Glutamatergic neuron (in vitro differentiated cells): ENCODE results near the gene POMGNT2. TPM values are rescaled to one million over a fixed set of nuclear protein-coding genes. Genes with fewer than 3 reads are reported as not detected.

Experiments
- DNase-seq: peaks from one replicate; pipeline ENCODE4 v3.0.0; 2022
- H3K27ac Mint-ChIP-seq: one replicate; pipeline ENCODE4 v1.8.0; 2020; ENCODE audit warnings: mild to moderate bottlenecking, mixed read lengths, inconsistent platforms; ENCODE audit not compliant: unreplicated experiment
- H3K27me3 Mint-ChIP-seq: one replicate; pipeline ENCODE4 v1.8.0; 2020; ENCODE audit warnings: mild to moderate bottlenecking, moderate library complexity, mixed read lengths, inconsistent platforms; ENCODE audit not compliant: unreplicated experiment
- H3K36me3 Mint-ChIP-seq: one replicate; pipeline ENCODE4 v1.8.0; 2020; ENCODE audit warnings: mild to moderate bottlenecking, mixed read lengths, inconsistent platforms; ENCODE audit not compliant: unreplicated experiment
- H3K4me1 Mint-ChIP-seq: one replicate; pipeline ENCODE4 v1.8.0; 2020; ENCODE audit warnings: mild to moderate bottlenecking, low read depth, mixed read lengths, inconsistent platforms; ENCODE audit not compliant: unreplicated experiment
- H3K4me3 Mint-ChIP-seq: one replicate; pipeline ENCODE4 v1.8.0; 2020; ENCODE audit warnings: mild to moderate bottlenecking, mixed read lengths, inconsistent platforms; ENCODE audit not compliant: unreplicated experiment
- H3K9me3 Mint-ChIP-seq: one replicate; pipeline ENCODE4 v1.8.0; 2020; ENCODE audit warnings: mild to moderate bottlenecking, moderate library complexity, mixed read lengths, inconsistent platforms; ENCODE audit not compliant: unreplicated experiment
- total RNA-seq: library from RNA; stranded (reverse); fragmentation: NEBNext Ultra II Directional; extraction: Animal tissue kit (Norgen Biotek cat#: 25700); gene quantifications from one replicate; pipeline ENCODE4 v1.2.1, GENCODE V29; 2021; ENCODE audit not compliant: unreplicated experiment
- TF ChIP-seq, protein P1 (sequence below): fragments of 200-600 bp; sonication (generic); IDR thresholded peaks from one replicate; pipeline ENCODE4 v1.5.0; 2021; ENCODE audit not compliant: partially characterized antibody, unreplicated experiment

POMGNT2 gene
- total RNA-seq, 1 donor from 2014 or later, result 31.1 TPM

DNA sequence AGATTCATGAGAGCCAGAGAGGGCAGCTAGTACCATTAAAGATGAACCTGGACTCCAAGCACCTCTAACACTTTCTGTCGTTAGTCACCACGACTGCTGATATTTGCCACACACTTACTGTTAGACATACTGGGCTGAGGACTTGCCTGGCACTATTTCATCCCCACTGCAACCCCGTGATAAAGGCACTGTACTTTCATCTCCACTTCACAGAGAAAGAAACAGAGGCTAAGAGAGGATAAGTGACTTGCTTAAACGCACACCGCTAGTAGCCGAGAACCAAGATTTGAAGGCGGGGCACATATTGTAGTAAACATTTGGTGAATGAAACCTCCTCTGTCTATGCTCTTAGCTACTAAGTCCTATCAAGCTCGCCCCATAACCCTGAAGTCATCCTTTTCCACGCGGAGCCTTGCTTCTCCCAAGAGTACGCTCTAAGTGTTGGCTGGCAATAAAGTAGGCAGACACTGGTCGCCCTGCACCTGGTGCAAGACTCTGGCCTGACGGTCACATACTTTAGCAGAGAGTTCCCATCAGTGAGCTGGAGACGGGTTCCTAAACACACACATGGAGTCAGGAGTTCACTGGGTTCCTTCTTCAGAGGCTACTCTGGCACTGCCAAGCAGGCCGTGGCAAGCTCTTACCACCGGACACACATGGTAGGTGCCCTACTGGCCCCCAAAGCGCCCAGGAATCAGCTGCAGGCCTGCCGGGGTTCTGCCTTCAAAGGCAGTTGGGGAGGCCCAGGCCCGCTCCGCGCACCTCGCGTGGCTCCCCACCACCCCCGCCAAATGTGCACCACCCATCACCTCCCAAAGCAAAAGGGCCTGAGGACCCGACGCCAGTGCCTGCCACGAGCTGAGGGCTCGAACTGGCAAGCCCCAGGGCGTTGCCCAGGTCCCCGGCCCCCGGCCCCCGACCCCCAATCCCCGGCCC lies 951 bp downstream of the POMGNT2 start:
- Mint-ChIP-seq H3K36me3 (no peaks in the 10 kb centered on the region), H3K27me3 (peaks cover 2% of the 10 kb centered on the region), H3K4me1 (peaks cover 14% of the 10 kb centered on the region), H3K27ac (peak overlapping the region; percentile 3), H3K9me3 (peaks cover 4% of the 10 kb centered on the region), H3K4me3 (peak overlapping the region; percentile 91)
- no peak for DNase-seq
- TF ChIP-seq, protein P1, sequence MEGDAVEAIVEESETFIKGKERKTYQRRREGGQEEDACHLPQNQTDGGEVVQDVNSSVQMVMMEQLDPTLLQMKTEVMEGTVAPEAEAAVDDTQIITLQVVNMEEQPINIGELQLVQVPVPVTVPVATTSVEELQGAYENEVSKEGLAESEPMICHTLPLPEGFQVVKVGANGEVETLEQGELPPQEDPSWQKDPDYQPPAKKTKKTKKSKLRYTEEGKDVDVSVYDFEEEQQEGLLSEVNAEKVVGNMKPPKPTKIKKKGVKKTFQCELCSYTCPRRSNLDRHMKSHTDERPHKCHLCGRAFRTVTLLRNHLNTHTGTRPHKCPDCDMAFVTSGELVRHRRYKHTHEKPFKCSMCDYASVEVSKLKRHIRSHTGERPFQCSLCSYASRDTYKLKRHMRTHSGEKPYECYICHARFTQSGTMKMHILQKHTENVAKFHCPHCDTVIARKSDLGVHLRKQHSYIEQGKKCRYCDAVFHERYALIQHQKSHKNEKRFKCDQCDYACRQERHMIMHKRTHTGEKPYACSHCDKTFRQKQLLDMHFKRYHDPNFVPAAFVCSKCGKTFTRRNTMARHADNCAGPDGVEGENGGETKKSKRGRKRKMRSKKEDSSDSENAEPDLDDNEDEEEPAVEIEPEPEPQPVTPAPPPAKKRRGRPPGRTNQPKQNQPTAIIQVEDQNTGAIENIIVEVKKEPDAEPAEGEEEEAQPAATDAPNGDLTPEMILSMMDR, result no peak

GRCh38 chr3:43104039-43104438 lies 1.8 kb downstream of the POMGNT2 start:
- Mint-ChIP-seq H3K36me3 (no peaks in the 10 kb centered on the region), H3K27ac (no peak overlapping the region), H3K27me3 (peaks cover 2% of the 10 kb centered on the region), H3K4me3 (peak overlapping the region; percentile 91), H3K4me1 (peaks cover 14% of the 10 kb centered on the region), H3K9me3 (peaks cover 4% of the 10 kb centered on the region)
- DNase-seq, result no peak
- TF ChIP-seq, protein P1, result no peak

- Mint-ChIP-seq H3K36me3 (no peaks in the 10 kb centered on the region), H3K4me3 (peak overlapping the region; percentile 60), H3K27me3 (peaks cover 2% of the 10 kb centered on the region), H3K9me3 (peaks cover 4% of the 10 kb centered on the region), H3K27ac (no peak overlapping the region), H3K4me1 (peaks cover 13% of the 10 kb centered on the region)
- DNase-seq, result no peak
- TF ChIP-seq, protein P1, result no peak
These were observed 3.0 kb downstream of the POMGNT2 start for GRCh38 chr3:43102773-43103480.

DNA sequence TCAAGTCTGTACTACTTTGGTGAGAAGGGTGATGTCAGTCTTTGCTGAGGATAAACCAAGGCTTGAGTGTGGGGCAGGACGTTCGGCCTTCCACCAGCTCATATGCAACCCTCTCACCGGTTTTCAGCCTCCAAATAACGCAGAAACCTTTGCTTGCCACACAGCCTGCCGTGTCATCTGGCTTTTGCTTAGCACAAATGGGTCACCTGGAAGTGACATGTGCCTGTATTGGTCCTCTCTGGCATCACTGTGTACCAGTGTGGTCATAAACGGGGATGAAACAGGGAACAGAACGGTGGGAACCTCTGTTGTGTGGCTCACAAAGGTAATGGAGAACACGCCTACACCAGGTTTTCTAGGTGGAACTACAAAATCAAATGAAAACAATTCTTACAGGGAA lies 7.1 kb downstream of the POMGNT2 start:
- Mint-ChIP-seq H3K27me3 (no peaks in the 10 kb centered on the region), H3K36me3 (no peaks in the 10 kb centered on the region), H3K9me3 (no peaks in the 10 kb centered on the region), H3K4me1 (peaks cover 16% of the 10 kb centered on the region), H3K4me3 (no peak overlapping the region), H3K27ac (no peak overlapping the region)
- no peak for DNase-seq
- TF ChIP-seq, protein P1, result no peak
